Colonic mucosa (tissue), 4 donors: ENCODE results near the gene EDARADD. TPM values are rescaled to one million over a fixed set of nuclear protein-coding genes. Genes with fewer than 3 reads are reported as not detected.

Source experiments
- DNase-seq: peaks from one replicate; pipeline ENCODE4 v3.0.0-alpha.2; 2020
- H3K27ac ChIP-seq: fragments of 200-600 bp; one replicate; pipeline ENCODE4 v1.8.0; 2021
- H3K27me3 ChIP-seq: fragments of 200-600 bp; one replicate; pipeline ENCODE4 v1.8.0; 2021
- H3K36me3 ChIP-seq: fragments of 200-600 bp; one replicate; pipeline ENCODE4 v1.8.0; 2021
- H3K4me1 ChIP-seq: fragments of 200-600 bp; one replicate; pipeline ENCODE4 v1.8.0; 2021; ENCODE audit warnings: mild to moderate bottlenecking
- H3K4me3 ChIP-seq: fragments of 200-600 bp; one replicate; pipeline ENCODE4 v1.8.0; 2021
- H3K9ac ChIP-seq, 2 donors: one replicate each; pipeline ENCODE4 v1.7.0; 2013; ENCODE audit warnings: control low read depth in 2 of 2, low read depth in 2 of 2, low read length in 2 of 2
- H3K9me3 ChIP-seq: fragments of 200-600 bp; one replicate; pipeline ENCODE4 v1.8.0; 2021
- CTCF ChIP-seq: fragments of 200-600 bp; IDR thresholded peaks from one replicate; pipeline ENCODE4 v1.8.0; 2022; ENCODE audit warnings: antibody characterized with exemption, mild to moderate bottlenecking
- intact Hi-C: fragments of 100-400 bp; cut with DNase I; formaldehyde crosslinking; loops from one replicate; pipeline ENCODE4 v1.14.1; 2022
- total RNA-seq, 2 donors: library from RNA; stranded (reverse); fragmentation: NEBNext Ultra II Directional in 1 of 2; extraction: Animal tissue kit (Norgen Biotek cat#: 25700) in 1 of 2; gene quantifications; one replicate each; pipeline ENCODE4 v1.2.1, GENCODE V29; 2021
- donor health status: healthy.
- donor health status: DM: no; HTN: no; CAD: no.
- donor health status: DM: no; HTN: no; CAD: no.

Gene EDARADD
- total RNA-seq, 2 donors from 2014 or later = 0.17 to 0.27 TPM

GRCh38 chr1:236422517-236422876, 28.4 kb downstream of the EDARADD start:
- Histone ChIP-seq H3K27me3 (no peaks in the 10 kb centered on the region), H3K9me3 (no peaks in the 10 kb centered on the region), H3K36me3 (no peaks in the 10 kb centered on the region), H3K4me3 (no peak overlapping the region), H3K27ac (no peak overlapping the region), H3K9ac (no peak overlapping the region), H3K4me1 (no peaks in the 10 kb centered on the region)
- no peak for TF ChIP-seq CTCF
- intact Hi-C loops = no loop called here
- no peak for DNase-seq

- H3K4me3 ChIP-seq = no peak overlapping the region
- no peaks in the 10 kb centered on the region for H3K4me1 ChIP-seq
- no peak for DNase-seq
- intact Hi-C loops = no loop called here
- H3K27ac ChIP-seq = no peak overlapping the region
- no peaks in the 10 kb centered on the region for H3K27me3 ChIP-seq
- H3K9ac ChIP-seq = no peak overlapping the region
- H3K9me3 ChIP-seq = no peaks in the 10 kb centered on the region
- TF ChIP-seq CTCF = no peak
- H3K36me3 ChIP-seq = no peaks in the 10 kb centered on the region
Measured at GRCh38 chr1:236425031-236425663, 31.1 kb downstream of the EDARADD start.

GRCh38 chr1:236426215-236426614, 32.1 kb downstream of the EDARADD start:
- H3K4me3 ChIP-seq = no peak overlapping the region
- no peak overlapping the region for H3K27ac ChIP-seq
- no peaks in the 10 kb centered on the region for H3K9me3 ChIP-seq
- no peaks in the 10 kb centered on the region for H3K27me3 ChIP-seq
- H3K36me3 ChIP-seq = no peaks in the 10 kb centered on the region
- no peak for DNase-seq
- H3K4me1 ChIP-seq = no peaks in the 10 kb centered on the region
- no peak overlapping the region for H3K9ac ChIP-seq
- intact Hi-C loops = no loop called here
- TF ChIP-seq CTCF = no peak

- no peak overlapping the region for H3K27ac ChIP-seq
- no peak for DNase-seq
- no peaks in the 10 kb centered on the region for H3K9me3 ChIP-seq
Measured at GRCh38 chr1:236429715-236430274, 35.7 kb downstream of the EDARADD start.

GRCh38 chr1:236433819-236434315, 39.8 kb downstream of the EDARADD start:
- no peak overlapping the region for H3K27ac ChIP-seq
- no peak for DNase-seq
- no peaks in the 10 kb centered on the region for H3K9me3 ChIP-seq
- TF ChIP-seq CTCF = no peak
- no peak overlapping the region for H3K9ac ChIP-seq
- H3K27me3 ChIP-seq = no peaks in the 10 kb centered on the region
- no peaks in the 10 kb centered on the region for H3K36me3 ChIP-seq
- intact Hi-C loops = no loop called here
- H3K4me3 ChIP-seq = no peak overlapping the region
- no peaks in the 10 kb centered on the region for H3K4me1 ChIP-seq

More at GRCh38 chr1:236429715-236430274, 35.7 kb downstream of the EDARADD start:
- H3K4me1 ChIP-seq = no peaks in the 10 kb centered on the region
- no peak for TF ChIP-seq CTCF
- intact Hi-C loops = no loop called here
- no peaks in the 10 kb centered on the region for H3K36me3 ChIP-seq
- H3K4me3 ChIP-seq = no peak overlapping the region
- H3K27me3 ChIP-seq = no peaks in the 10 kb centered on the region
- H3K9ac ChIP-seq = no peak overlapping the region
